Dermis microvascular lymphatic vessel endothelial cell (primary cell): ENCODE measurements around the gene IL15. TPM values are rescaled to one million over a fixed set of nuclear protein-coding genes. Genes with fewer than 3 reads are reported as not detected.
"Not testable (repeated sequence)": the region's sequence is repeated elsewhere in the genome, so short reads cannot be mapped to it uniquely, and the experiment has no call there.

ENCODE experiments used
- DNase-seq, 2 donors: peaks; one replicate each; pipeline versions ENCODE4 v3.0.0 to v3.0.0-alpha.2; 2010; ENCODE audit warnings: low read depth in 2 of 2
- total RNA-seq: library from RNA; depleted of rRNA; stranded (reverse); fragments of >200 nt; gene quantifications from 2 replicates; pipeline ENCODE4 v1.2.1, GENCODE V29; 2014

Gene IL15
- total RNA-seq, 1 donor from 2014 or later: 0.77 TPM

GRCh38 chr4:141646969-141647368 is 10.6 kb downstream of the IL15 start:
- no peak for DNase-seq

GRCh38 chr4:141647966-141648365 is 11.6 kb downstream of the IL15 start:
- DNase-seq: no peak

- DNase-seq: peak in 1 of 2 donors; percentile 13
These were observed 15.9 kb downstream of the IL15 start for GRCh38 chr4:141652161-141652778.

- DNase-seq: peak in 1 of 2 donors; percentile 37
These were observed 17.7 kb downstream of the IL15 start for GRCh38 chr4:141654098-141654497.

GRCh38 chr4:141656031-141656430 is 19.6 kb downstream of the IL15 start:
- no peak for DNase-seq

- no peak for DNase-seq
These were observed 21.3 kb downstream of the IL15 start for GRCh38 chr4:141657550-141658250.

GRCh38 chr4:141658309-141658708 is 21.9 kb downstream of the IL15 start:
- no peak for DNase-seq

- DNase-seq: no peak
These were observed 23.2 kb downstream of the IL15 start for GRCh38 chr4:141659539-141659938.

GRCh38 chr4:141660880-141661279 is 24.5 kb downstream of the IL15 start:
- no peak for DNase-seq

GRCh38 chr4:141668200-141668910 is 32.0 kb downstream of the IL15 start:
- no peak for DNase-seq

- no peak for DNase-seq
These were observed 33.1 kb downstream of the IL15 start for GRCh38 chr4:141669501-141669900.

GRCh38 chr4:141675384-141675783 is 39.0 kb downstream of the IL15 start:
- no peak for DNase-seq

GRCh38 chr4:141676087-141676670 is 39.8 kb downstream of the IL15 start:
- DNase-seq: no peak

- no peak for DNase-seq
These were observed 43.7 kb downstream of the IL15 start for GRCh38 chr4:141680060-141680459.

GRCh38 chr4:141684785-141685184 is 48.4 kb downstream of the IL15 start:
- no peak for DNase-seq

GRCh38 chr4:141686146-141686775 is 49.9 kb downstream of the IL15 start:
- DNase-seq: peak; percentile 17 to 47

- DNase-seq: peak in 1 of 2 donors; percentile 42
These were observed 50.5 kb downstream of the IL15 start for GRCh38 chr4:141686879-141687278.

GRCh38 chr4:141689726-141690296 is 53.4 kb downstream of the IL15 start:
- not testable (repeated sequence) for DNase-seq

- DNase-seq: not testable (repeated sequence)
These were observed 54.9 kb downstream of the IL15 start for GRCh38 chr4:141691247-141691646.

- no peak for DNase-seq
These were observed 55.7 kb downstream of the IL15 start for GRCh38 chr4:141692081-141692480.

GRCh38 chr4:141697116-141697515 is 60.7 kb downstream of the IL15 start:
- no peak for DNase-seq
